Measurements from ENCODE around the gene SENP1.

GRCh38 chr12:48026060-48026827 lies 79.6 kb downstream of the SENP1 start:
- no peak for TF ChIP-seq CTCF (CRISPR knock-in tag; IDR thresholded peaks at IDR 0.05)
- TF ChIP-seq ZNF460 (CRISPR knock-in tag; IDR thresholded peaks at IDR 0.05; ENCODE audit: borderline replicate concordance): no peak
- TF ChIP-seq ZSCAN22 (CRISPR knock-in tag; IDR thresholded peaks at IDR 0.05): no peak
- no peak for TF ChIP-seq ZHX1 (CRISPR knock-in tag; IDR thresholded peaks at IDR 0.05; ENCODE audit: low read depth)
- TF ChIP-seq CCAR2 (optimal IDR thresholded peaks at IDR 0.05; ENCODE audit: low read depth, low read length): no peak
- TF ChIP-seq MAZ (IDR thresholded peaks at IDR 0.05; ENCODE audit: borderline replicate concordance, low read depth, low read length): no peak
- no peak for TF ChIP-seq MAZ (CRISPR knock-in tag; IDR thresholded peaks at IDR 0.05; ENCODE audit: low read depth)
- TF ChIP-seq KLF9 (CRISPR knock-in tag; IDR thresholded peaks at IDR 0.05; ENCODE audit: low read depth): no peak
- TF ChIP-seq GTF2F1 (IDR thresholded peaks at IDR 0.05; ENCODE audit: low read length): no peak
- TF ChIP-seq MED8 (CRISPR knock-in tag; IDR thresholded peaks at IDR 0.05; ENCODE audit: insufficient replicate concordance): no peak
- no peak for TF ChIP-seq SMC3 (IDR thresholded peaks at IDR 0.05; ENCODE audit: low read length)
- no peak for TF ChIP-seq TCF7L2 (IDR thresholded peaks at IDR 0.05; ENCODE audit: low read depth, low read length)
- no peak for TF ChIP-seq MYPOP (CRISPR knock-in tag; IDR thresholded peaks at IDR 0.05)
- TF ChIP-seq SMAD9 (CRISPR knock-in tag; IDR thresholded peaks at IDR 0.05): no peak
- TF ChIP-seq ZNF292 (CRISPR knock-in tag; IDR thresholded peaks at IDR 0.05; ENCODE audit: borderline replicate concordance, low read depth): no peak

All from HepG2 (cell line).